GM21723 (cell line): ENCODE data around the gene YIPF2.

ENCODE experiments used
- ATAC-seq: cut with Tn5 transposase; IDR thresholded peaks from one replicate; pipeline ENCODE4 v1.9.1; 2021; ENCODE audit warnings: mild to moderate bottlenecking, moderate library complexity; ENCODE audit not compliant: unreplicated experiment

The YIPF2 gene

DNA sequence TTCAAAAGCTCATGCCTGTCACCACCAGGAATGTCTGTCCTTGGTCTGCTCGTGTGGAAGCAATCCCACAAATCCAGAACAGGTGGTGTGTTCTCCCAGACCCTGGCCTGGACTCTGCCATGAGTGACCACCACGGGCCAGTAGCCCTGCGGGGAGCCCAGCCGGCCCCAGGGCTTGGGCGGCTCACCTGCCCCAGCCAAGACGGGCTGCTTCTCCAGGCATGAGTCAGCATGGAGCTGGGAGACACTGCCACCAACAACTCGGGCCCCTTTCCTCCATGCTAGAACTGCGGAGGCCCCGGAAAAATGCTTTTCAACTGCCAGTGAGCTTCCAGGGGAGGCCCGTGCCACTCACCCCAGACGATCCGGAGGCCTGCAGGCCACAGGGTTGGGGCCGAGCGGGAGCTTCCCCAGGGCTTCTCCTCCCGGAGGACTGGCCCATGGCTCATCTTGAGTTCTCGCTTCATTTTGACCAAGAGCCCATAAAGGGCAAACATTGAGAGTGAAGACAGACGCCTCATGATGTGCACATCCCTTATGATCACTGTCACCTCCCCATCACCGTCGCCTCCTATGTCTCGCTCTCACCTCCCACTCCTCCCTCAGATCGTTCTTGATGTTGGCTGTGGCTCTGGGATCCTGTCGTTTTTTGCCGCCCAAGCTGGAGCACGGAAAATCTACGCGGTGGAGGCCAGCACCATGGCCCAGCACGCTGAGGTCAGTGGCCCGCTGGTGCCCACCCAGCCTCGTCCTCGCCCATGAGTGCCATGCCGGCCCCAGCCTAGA lies 16.7 kb downstream of the YIPF2 start:
- no peak for ATAC-seq

- ATAC-seq = no peak
These were observed 20.0 kb downstream of the YIPF2 start for GRCh38 chr19:10908380-10908960.

- ATAC-seq = no peak
These were observed 20.5 kb downstream of the YIPF2 start for GRCh38 chr19:10907925-10908324.

- no peak for ATAC-seq
These were observed 29.2 kb downstream of the YIPF2 start for GRCh38 chr19:10899151-10899653.

- no peak for ATAC-seq
These were observed 29.8 kb downstream of the YIPF2 start for GRCh38 chr19:10898633-10899032.

DNA sequence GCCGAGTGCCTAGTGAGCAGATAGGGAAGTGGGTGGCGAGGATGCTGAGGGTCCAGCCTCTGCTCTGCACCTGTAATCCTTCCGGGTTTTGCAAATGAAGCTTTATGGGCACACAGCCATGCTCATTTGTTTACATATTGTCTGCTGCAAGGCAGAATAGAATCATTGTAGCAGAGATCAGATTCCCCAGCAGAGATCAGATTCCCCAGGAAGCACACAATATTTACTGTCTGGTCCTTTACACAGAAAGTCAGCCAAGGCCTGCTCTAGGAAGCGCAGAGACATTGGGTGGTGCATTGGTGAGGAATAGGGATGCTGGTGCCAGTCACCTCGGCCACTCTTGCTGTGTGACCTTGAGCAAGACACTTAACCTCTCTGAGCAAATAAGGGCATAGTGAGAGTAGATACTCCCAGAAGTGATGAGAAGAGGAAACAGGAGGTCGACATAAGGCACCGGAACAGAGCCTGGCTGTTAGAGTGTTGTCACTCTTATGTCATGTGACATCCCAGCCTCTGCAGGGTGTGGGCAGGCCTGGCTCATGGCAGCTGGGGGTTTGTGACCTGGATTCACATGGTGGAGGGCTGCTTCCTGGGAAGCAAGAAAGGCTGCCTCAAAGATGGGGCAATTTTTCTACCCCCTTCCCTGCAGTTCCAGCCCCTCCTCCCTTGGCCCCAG lies 31.4 kb downstream of the YIPF2 start:
- no peak for ATAC-seq

GRCh38 chr19:10895920-10896319 lies 32.5 kb downstream of the YIPF2 start:
- ATAC-seq = no peak

- ATAC-seq = no peak
These were observed 33.1 kb downstream of the YIPF2 start for GRCh38 chr19:10895363-10895762.

- ATAC-seq = no peak
These were observed 33.6 kb downstream of the YIPF2 start for GRCh38 chr19:10894911-10895213.

DNA sequence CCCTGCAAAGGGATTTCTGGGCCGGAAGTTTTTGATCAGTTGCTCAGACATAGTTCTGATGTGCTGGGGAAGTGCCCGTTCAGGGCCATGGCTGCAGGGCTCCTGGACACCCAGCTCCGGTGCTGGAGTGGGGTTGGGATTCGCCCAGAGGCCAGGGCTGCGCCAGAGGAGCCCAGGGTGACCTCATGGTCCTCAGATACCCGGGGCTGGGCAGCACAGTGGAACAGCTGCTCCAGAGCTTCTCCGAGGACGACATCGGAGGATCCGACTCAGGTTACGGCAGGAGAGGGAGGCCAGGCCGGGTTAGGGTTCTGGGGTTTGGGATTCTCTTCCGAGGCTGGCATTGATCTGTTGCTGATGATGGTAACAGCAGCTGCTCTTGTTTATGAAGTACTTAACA lies 36.2 kb downstream of the YIPF2 start:
- no peak for ATAC-seq

- ATAC-seq = no peak
These were observed 36.9 kb downstream of the YIPF2 start for GRCh38 chr19:10891405-10892086.

- no peak for ATAC-seq
These were observed 38.6 kb downstream of the YIPF2 start for GRCh38 chr19:10889880-10890279.

DNA sequence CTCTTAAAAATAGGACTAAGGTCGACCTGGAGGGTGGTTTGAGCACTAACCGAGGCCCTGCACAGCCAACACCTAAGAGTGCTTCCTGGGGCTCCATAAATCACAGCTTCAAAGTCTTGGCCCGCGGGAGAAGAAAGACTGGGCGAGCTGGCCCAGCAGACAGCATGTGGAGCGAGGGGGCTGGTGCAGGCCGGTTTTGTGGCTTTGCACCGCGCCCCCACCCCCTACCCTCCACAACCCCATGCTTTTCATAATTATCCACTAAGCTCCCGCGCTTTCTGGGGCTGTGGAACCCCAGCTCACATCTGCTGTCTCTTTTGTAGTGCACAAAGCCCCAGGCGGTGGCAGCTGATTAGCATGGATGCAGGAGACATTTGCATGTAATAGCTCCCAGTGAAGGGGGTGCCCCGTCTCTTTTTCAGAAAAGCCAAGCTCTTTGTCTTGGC lies 40.0 kb downstream of the YIPF2 start:
- ATAC-seq = no peak

- no peak for ATAC-seq
These were observed 40.6 kb downstream of the YIPF2 start for GRCh38 chr19:10887616-10888367.

- ATAC-seq = no peak
These were observed 43.0 kb downstream of the YIPF2 start for GRCh38 chr19:10885201-10886169.

DNA sequence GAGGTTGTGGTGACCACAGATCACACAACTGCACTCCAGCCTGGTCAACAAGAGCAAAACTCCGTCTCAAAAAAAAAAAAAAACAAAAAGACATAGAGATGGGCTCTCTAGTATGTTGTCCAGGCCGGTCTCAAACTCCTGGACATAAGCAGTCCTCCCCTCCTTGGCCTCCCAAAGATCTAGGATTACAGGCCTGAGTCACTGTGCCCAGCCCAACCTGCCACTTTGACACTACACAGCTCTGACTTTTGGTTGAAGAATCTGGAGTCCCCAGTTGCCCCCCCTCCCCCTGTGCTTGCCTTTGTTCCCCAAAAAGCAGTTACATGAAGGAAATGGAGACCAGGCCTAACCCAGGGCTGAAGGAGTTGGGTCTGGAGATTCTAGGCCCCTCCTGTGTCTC lies 44.2 kb downstream of the YIPF2 start:
- no peak for ATAC-seq

GRCh38 chr19:10882108-10882457 lies 46.4 kb downstream of the YIPF2 start:
- no peak for ATAC-seq

GRCh38 chr19:10881403-10882107 lies 46.9 kb downstream of the YIPF2 start:
- ATAC-seq = no peak

GRCh38 chr19:10878253-10878652 lies 50.2 kb downstream of the YIPF2 start:
- no peak for ATAC-seq
